ENCODE measurements around the gene GRIA4.

The GRIA4 gene

GRCh38 chr11:105929084-105929955, 319.4 kb downstream of the GRIA4 start:
- no peak for DNase-seq (ENCODE audit: low spot score)
- TF ChIP-seq, protein P1, sequence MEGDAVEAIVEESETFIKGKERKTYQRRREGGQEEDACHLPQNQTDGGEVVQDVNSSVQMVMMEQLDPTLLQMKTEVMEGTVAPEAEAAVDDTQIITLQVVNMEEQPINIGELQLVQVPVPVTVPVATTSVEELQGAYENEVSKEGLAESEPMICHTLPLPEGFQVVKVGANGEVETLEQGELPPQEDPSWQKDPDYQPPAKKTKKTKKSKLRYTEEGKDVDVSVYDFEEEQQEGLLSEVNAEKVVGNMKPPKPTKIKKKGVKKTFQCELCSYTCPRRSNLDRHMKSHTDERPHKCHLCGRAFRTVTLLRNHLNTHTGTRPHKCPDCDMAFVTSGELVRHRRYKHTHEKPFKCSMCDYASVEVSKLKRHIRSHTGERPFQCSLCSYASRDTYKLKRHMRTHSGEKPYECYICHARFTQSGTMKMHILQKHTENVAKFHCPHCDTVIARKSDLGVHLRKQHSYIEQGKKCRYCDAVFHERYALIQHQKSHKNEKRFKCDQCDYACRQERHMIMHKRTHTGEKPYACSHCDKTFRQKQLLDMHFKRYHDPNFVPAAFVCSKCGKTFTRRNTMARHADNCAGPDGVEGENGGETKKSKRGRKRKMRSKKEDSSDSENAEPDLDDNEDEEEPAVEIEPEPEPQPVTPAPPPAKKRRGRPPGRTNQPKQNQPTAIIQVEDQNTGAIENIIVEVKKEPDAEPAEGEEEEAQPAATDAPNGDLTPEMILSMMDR (IDR thresholded peaks at IDR 0.05; ENCODE audit: extremely low read depth, missing control alignments): no peak

DNA sequence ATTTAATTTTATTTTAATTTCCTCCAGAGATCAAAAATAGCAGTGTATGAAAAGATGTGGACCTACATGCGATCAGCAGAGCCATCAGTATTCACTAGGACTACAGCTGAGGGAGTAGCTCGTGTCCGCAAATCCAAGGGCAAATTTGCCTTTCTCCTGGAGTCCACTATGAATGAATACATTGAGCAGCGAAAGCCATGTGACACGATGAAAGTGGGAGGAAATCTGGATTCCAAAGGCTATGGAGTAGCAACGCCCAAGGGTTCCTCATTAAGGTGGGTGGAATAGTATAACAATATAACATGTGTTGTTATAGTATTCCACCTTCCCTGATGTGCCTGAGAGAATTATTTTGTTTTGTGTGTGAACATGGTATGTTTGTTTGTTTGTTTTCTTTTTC, 323.8 kb downstream of the GRIA4 start:
- TF ChIP-seq, protein P1 (IDR thresholded peaks at IDR 0.05; ENCODE audit: extremely low read depth, missing control alignments): no peak
- no peak for DNase-seq (ENCODE audit: low spot score)

DNA sequence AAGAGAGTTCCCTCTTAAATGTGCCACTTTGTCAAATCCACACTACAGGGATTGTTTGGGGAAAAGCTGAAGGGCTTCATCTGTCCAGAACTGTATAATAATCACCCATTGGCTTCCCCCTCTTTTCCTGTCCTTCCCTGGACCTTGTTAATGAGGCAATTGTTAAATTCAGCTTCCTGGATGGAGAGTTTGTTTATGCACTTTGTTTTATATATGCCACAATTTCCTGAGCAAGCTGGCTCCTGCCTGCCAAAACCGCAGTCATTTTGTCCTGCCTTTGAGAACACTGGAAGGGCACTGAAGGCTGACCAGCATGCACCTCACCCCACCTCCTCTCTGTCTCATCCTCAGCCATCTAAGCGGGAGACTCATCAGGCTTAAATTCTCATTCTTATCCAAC, 325.9 kb downstream of the GRIA4 start:
- no peak for DNase-seq (ENCODE audit: low spot score)
- TF ChIP-seq, protein P1 (IDR thresholded peaks at IDR 0.05; ENCODE audit: extremely low read depth, missing control alignments): no peak

- TF ChIP-seq, protein P1 (IDR thresholded peaks at IDR 0.05; ENCODE audit: extremely low read depth, missing control alignments): no peak
- no peak for DNase-seq (ENCODE audit: low spot score)
These were observed 327.5 kb downstream of the GRIA4 start for GRCh38 chr11:105937331-105937730.

DNA sequence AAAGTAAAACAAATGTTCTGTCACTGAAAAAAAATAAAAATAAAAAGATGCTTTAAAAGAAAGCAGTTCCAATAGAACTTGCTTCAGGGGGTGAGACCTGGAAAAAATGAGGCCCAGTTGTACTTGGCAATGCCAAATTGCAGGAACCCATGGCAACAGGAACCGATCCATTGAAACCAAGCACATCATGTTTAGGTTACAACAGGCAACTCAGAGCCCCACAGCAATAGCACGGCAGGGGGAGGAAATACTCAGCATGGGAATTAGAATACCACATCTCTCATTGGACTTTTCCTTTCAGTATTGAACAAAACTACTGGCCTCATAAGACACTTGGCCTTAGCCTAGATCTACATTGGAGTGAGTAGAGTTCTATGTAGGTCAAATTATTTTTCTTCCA, 327.9 kb downstream of the GRIA4 start:
- DNase-seq (ENCODE audit: low spot score): no peak
- TF ChIP-seq, protein P1 (IDR thresholded peaks at IDR 0.05; ENCODE audit: extremely low read depth, missing control alignments): no peak

GRCh38 chr11:105942921-105943320, 333.0 kb downstream of the GRIA4 start:
- no peak for DNase-seq (ENCODE audit: low spot score)
- TF ChIP-seq, protein P1 (IDR thresholded peaks at IDR 0.05; ENCODE audit: extremely low read depth, missing control alignments): no peak

DNA sequence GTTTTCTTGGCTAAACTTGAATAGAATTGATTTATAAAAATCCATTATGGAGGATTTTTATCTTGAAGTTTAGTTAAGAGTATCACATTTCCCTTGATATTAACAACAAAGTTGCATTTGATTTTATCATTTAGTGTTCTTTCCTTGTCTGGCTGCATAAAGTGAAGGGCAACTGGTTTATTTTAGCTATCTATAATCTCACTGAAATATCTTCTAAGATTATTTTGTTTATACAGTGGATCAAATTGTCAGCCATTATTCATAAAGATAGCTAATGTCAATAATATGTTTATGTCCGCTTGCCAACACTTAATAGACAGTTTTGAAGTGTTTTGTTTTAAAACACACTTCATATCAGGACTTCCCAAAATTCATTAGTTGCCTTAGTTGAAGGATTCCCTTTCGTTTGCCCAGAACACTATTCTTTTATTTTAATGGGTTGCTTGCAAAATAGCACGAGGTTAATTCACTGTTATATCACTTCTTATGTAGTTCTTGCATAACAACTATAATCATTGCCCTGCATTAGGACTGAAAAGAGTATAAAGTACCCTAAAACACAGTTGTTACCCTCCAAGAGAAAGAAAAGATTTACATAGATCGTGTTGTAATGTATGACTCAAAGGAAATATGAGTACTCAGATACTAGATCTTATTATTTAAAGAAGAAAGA, 339.2 kb downstream of the GRIA4 start:
- TF ChIP-seq, protein P1 (IDR thresholded peaks at IDR 0.05; ENCODE audit: extremely low read depth, missing control alignments): no peak
- no peak for DNase-seq (ENCODE audit: low spot score)

Measured in GM20000 (cell line).